Panc1 (cell line): ENCODE results near the gene BABAM2.

Source experiments
- CTCF ChIP-seq: fragments of 450-650 bp; IDR thresholded peaks from 2 replicates; pipeline ENCODE4 v1.5.1; 2017; ENCODE audit warnings: mild to moderate bottlenecking
- POLR2AphosphoS5 ChIP-seq: IDR thresholded peaks from 2 replicates; pipeline ENCODE4 v1.6.1; 2012; ENCODE audit warnings: mild to moderate bottlenecking, low read depth, low read length, moderate library complexity
- SIN3A ChIP-seq: IDR thresholded peaks from 2 replicates; pipeline ENCODE4 v1.6.1; 2012; ENCODE audit warnings: low read depth, mild to moderate bottlenecking, low read length, moderate library complexity, borderline replicate concordance; ENCODE audit not compliant: insufficient read depth

GRCh38 chr2:28093308-28093707 lies 202.8 kb downstream of the BABAM2 start:
- TF ChIP-seq CTCF, result no peak
- no peak for TF ChIP-seq POLR2AphosphoS5
- TF ChIP-seq SIN3A, result no peak
